Panc1 (cell line): ENCODE measurements around the gene NPTX2. TPM values are rescaled to one million over a fixed set of nuclear protein-coding genes. Genes with fewer than 3 reads are reported as not detected.

ENCODE experiments used
- ATAC-seq: fragments of 200-7000 bp; cut with Tn5 transposase; 2 replicates; pipeline ENCODE4 v1.9.1; 2020; ENCODE audit warnings: mild to moderate bottlenecking, moderate library complexity
- BruUV-seq: library from RNA; stranded (reverse); fragments of 400-500 nt; replicated peaks from 2 replicates; lab custom pipeline; 2021; lab: Mats Ljungman, UMichigan
- CTCF ChIA-PET: fragments of 300-600 bp; sonication (Branson Sonifier 250); formaldehyde crosslinking; loops from one replicate; lab custom pipeline; 2022; ENCODE audit warnings: antibody characterized with exemption; lab: Charles Lee
- POLR2A ChIA-PET: fragments of 300-600 bp; sonication (Branson Sonifier 250); formaldehyde crosslinking; loops from one replicate; lab custom pipeline; 2022; ENCODE audit warnings: antibody characterized with exemption; lab: Charles Lee
- DNase-seq: peaks from one replicate; pipeline ENCODE4 v3.0.0-alpha.2; 2010; ENCODE audit warnings: low read depth, low spot score
- H3K27ac ChIP-seq: 2 replicates; pipeline ENCODE4 v1.5.1; 2011; ENCODE audit warnings: mild to moderate bottlenecking, low read length, inconsistent platforms
- H3K27me3 ChIP-seq: fragments of 200-500 bp; sonication (Bioruptor generic); 2 replicates; pipeline ENCODE4 v1.6.0; 2014; ENCODE audit warnings: low read length, inconsistent platforms; ENCODE audit not compliant: control insufficient read depth, insufficient read depth
- H3K36me3 ChIP-seq: fragments of 200-500 bp; sonication (Bioruptor generic); 2 replicates; pipeline ENCODE4 v1.5.1; 2014; ENCODE audit warnings: inconsistent platforms, mild to moderate bottlenecking, low read length, moderate library complexity; ENCODE audit not compliant: control insufficient read depth, insufficient read depth
- H3K4me1 ChIP-seq: 2 replicates; pipeline ENCODE4 v1.5.1; 2011; ENCODE audit warnings: inconsistent platforms, mild to moderate bottlenecking, low read length, moderate library complexity; ENCODE audit not compliant: control insufficient read depth, insufficient read depth
- H3K4me3 ChIP-seq, 2 experiments: 2 replicates each; pipeline ENCODE4 v1.5.1; 2011 to 2012; ENCODE audit warnings: low read depth in 2 of 2, low read length in 2 of 2, mild to moderate bottlenecking in 2 of 2, inconsistent platforms in 1 of 2, moderate library complexity in 1 of 2
- H3K9me3 ChIP-seq: fragments of 200-500 bp; sonication (Bioruptor generic); 2 replicates; pipeline ENCODE4 v1.5.1; 2014; ENCODE audit warnings: low read depth, mild to moderate bottlenecking, inconsistent platforms, low read length, moderate library complexity; ENCODE audit not compliant: control insufficient read depth, insufficient read depth
- POLR2AphosphoS5 ChIP-seq: IDR thresholded peaks from 2 replicates; pipeline ENCODE4 v1.6.1; 2012; ENCODE audit warnings: mild to moderate bottlenecking, low read depth, low read length, moderate library complexity
- SIN3A ChIP-seq: IDR thresholded peaks from 2 replicates; pipeline ENCODE4 v1.6.1; 2012; ENCODE audit warnings: low read depth, mild to moderate bottlenecking, low read length, moderate library complexity, borderline replicate concordance; ENCODE audit not compliant: insufficient read depth
- TCF7L2 ChIP-seq: IDR thresholded peaks from 2 replicates; pipeline ENCODE4 v1.6.1; 2011; ENCODE audit warnings: mild to moderate bottlenecking, low read depth, low read length, inconsistent platforms
- in situ Hi-C: cut with HindIII; loops from 2 replicates; pipeline ENCODE4 v1.10.0; 2016; ENCODE audit warnings: low sequenced_read_pairs, low pct_unique_long_range_greater_than_20kb
- intact Hi-C: fragments of 100-400 bp; cut with micrococcal nuclease; formaldehyde crosslinking; loops from one replicate; pipeline ENCODE4 v1.10.0; 2022; ENCODE audit not compliant: unreplicated experiment
- total RNA-seq: library from RNA; stranded (reverse); gene quantifications from one replicate; pipeline ENCODE4 v1.2.1, GENCODE V29; 2021; ENCODE audit not compliant: unreplicated experiment
- TF ChIP-seq, protein P1 (sequence below): fragments of 450-650 bp; IDR thresholded peaks from 2 replicates; pipeline ENCODE4 v1.5.1; 2017; ENCODE audit warnings: mild to moderate bottlenecking
- TF ChIP-seq, protein P2 (sequence below), 2 experiments: IDR thresholded peaks; 2 replicates each; pipeline ENCODE4 v1.6.1; 2011 to 2012; ENCODE audit warnings: low read depth in 2 of 2, control low read depth in 1 of 2, low read length in 1 of 2, mild to moderate bottlenecking in 1 of 2, moderate library complexity in 1 of 2; ENCODE audit not compliant: insufficient read depth in 1 of 2

NPTX2 gene
- total RNA-seq, 1 experiment from 2014 or later, result 0.15 TPM

DNA sequence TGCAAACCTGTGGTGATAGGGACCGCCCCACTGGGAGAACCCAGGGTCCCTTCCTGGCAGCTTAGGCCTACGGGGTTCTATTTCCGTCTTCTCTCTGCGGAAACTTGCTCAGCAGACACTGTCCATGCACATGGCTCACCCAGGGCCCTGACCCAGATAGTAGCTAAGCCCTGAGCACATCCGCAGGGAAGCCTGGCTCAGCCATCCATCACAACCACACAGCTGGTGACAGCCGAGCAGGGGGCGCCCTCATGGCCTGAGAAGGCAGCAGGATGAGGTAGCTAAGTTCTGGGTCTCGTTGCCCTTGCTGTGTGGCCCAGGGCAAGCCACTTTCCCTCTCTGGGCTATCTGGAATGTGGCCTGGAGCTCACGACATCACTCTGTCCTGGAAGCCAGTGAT is 23.3 kb downstream of the NPTX2 start:
- in situ Hi-C loops (no loop called here), intact Hi-C loops (no loop called here)
- Histone ChIP-seq H3K36me3 (no peaks in the 10 kb centered on the region), H3K4me1 (no peaks in the 10 kb centered on the region), H3K4me3 (no peak overlapping the region), H3K9me3 (no peaks in the 10 kb centered on the region), H3K27ac (no peak overlapping the region), H3K27me3 (peaks cover 4% of the 10 kb centered on the region; the same call in 1 of the 2 replicates)
- BruUV-seq, result no TSS peak
- TF ChIP-seq TCF7L2 (no peak), POLR2AphosphoS5 (no peak), SIN3A (no peak)
- TF ChIP-seq, protein P1, sequence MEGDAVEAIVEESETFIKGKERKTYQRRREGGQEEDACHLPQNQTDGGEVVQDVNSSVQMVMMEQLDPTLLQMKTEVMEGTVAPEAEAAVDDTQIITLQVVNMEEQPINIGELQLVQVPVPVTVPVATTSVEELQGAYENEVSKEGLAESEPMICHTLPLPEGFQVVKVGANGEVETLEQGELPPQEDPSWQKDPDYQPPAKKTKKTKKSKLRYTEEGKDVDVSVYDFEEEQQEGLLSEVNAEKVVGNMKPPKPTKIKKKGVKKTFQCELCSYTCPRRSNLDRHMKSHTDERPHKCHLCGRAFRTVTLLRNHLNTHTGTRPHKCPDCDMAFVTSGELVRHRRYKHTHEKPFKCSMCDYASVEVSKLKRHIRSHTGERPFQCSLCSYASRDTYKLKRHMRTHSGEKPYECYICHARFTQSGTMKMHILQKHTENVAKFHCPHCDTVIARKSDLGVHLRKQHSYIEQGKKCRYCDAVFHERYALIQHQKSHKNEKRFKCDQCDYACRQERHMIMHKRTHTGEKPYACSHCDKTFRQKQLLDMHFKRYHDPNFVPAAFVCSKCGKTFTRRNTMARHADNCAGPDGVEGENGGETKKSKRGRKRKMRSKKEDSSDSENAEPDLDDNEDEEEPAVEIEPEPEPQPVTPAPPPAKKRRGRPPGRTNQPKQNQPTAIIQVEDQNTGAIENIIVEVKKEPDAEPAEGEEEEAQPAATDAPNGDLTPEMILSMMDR, result no peak
- TF ChIP-seq, protein P2, sequence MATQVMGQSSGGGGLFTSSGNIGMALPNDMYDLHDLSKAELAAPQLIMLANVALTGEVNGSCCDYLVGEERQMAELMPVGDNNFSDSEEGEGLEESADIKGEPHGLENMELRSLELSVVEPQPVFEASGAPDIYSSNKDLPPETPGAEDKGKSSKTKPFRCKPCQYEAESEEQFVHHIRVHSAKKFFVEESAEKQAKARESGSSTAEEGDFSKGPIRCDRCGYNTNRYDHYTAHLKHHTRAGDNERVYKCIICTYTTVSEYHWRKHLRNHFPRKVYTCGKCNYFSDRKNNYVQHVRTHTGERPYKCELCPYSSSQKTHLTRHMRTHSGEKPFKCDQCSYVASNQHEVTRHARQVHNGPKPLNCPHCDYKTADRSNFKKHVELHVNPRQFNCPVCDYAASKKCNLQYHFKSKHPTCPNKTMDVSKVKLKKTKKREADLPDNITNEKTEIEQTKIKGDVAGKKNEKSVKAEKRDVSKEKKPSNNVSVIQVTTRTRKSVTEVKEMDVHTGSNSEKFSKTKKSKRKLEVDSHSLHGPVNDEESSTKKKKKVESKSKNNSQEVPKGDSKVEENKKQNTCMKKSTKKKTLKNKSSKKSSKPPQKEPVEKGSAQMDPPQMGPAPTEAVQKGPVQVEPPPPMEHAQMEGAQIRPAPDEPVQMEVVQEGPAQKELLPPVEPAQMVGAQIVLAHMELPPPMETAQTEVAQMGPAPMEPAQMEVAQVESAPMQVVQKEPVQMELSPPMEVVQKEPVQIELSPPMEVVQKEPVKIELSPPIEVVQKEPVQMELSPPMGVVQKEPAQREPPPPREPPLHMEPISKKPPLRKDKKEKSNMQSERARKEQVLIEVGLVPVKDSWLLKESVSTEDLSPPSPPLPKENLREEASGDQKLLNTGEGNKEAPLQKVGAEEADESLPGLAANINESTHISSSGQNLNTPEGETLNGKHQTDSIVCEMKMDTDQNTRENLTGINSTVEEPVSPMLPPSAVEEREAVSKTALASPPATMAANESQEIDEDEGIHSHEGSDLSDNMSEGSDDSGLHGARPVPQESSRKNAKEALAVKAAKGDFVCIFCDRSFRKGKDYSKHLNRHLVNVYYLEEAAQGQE (IDR thresholded peaks at IDR 0.05; ENCODE audit: insufficient read depth in 1 of 2, low read depth in 2 of 2, low read length in 1 of 2), result no peak
- POLR2A ChIA-PET, result no interaction called here
- ATAC-seq (no peak), DNase-seq (no peak)
- CTCF ChIA-PET, result no interaction called here

DNA sequence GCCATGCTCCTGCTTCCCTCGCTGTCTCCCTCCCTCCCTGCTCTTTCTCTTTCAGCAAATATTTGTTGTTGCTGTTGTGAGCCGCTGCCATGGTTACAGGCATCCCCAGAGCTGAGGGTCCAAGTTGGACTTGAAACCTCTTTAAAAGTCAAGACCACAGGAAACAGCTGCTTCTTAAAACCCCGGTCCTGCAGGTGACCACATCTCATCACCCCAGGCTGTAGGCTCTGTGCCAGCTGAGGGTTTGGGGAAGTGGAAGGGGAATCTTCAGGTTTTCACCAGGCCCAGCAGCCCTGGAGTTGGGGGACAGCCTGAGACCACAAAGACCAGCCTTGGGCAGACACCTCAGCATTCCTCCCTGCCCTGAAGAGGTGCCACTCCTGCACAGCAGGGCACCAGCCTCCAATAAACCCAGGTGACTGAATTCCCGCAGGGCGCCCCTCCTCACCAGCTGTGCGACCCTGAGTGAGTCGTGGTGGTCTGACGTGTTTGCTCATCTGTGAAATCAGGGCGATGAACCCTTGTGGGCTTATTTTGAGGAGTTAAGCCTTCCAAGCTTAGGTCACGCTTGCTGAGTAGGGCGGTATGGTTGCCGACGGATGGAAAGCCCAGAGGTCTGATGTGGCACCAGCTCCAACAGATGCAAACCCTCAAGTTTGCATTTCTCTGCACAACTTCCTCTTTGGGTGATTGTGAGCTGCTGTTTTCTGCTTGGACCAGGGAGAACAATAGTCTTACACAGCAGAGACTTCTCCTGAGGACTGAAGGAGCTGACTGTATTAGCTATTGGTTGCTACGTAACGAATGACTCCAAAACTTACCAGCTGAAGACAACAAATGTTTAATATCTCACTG is 24.8 kb downstream of the NPTX2 start:
- ChIA-PET CTCF (interaction anchor here (0.5 kb wide), 1 partner anchor 221 kb away, joined by 5 read pairs; no protein-coding TSS in a partner anchor), POLR2A (interaction anchor here (1.5 kb wide), 1 partner anchor 9 kb away, joined by 3 read pairs; no protein-coding TSS in a partner anchor)
- no TSS peak for BruUV-seq
- H3K9me3 ChIP-seq, result no peaks in the 10 kb centered on the region
- TF ChIP-seq SIN3A (no peak), TCF7L2 (no peak), POLR2AphosphoS5 (no peak)
- TF ChIP-seq, protein P1, result no peak
- TF ChIP-seq, protein P2 (IDR thresholded peaks at IDR 0.05; ENCODE audit: insufficient read depth in 1 of 2, low read depth in 2 of 2, low read length in 1 of 2), result no peak
- no peaks in the 10 kb centered on the region for H3K36me3 ChIP-seq
- in situ Hi-C loops, result no loop called here
- no peak for DNase-seq
- no peaks in the 10 kb centered on the region for H3K4me1 ChIP-seq
- H3K4me3 ChIP-seq, result no peak overlapping the region
- intact Hi-C loops, result no loop called here
- H3K27ac ChIP-seq, result no peak overlapping the region
- peaks cover 4% of the 10 kb centered on the region; the same call in 1 of the 2 replicates for H3K27me3 ChIP-seq
- peak; percentile 54; the same call in 1 of the 2 replicates for ATAC-seq
